GM20000 (cell line): Measurements from ENCODE around the gene MRPL39.

Experiments
- DNase-seq: peaks from one replicate; pipeline ENCODE4 v3.0.0; 2012; ENCODE audit warnings: low spot score
- TF ChIP-seq, protein P1 (sequence below): IDR thresholded peaks from 2 replicates; pipeline ENCODE4 v1.5.1; 2012; ENCODE audit warnings: mild to moderate bottlenecking, control low read depth; ENCODE audit errors: extremely low read depth, missing control alignments

MRPL39 gene

GRCh38 chr21:25640202-25640942 is 33.1 kb upstream of the MRPL39 start:
- DNase-seq: peak; percentile 30
- TF ChIP-seq, protein P1, sequence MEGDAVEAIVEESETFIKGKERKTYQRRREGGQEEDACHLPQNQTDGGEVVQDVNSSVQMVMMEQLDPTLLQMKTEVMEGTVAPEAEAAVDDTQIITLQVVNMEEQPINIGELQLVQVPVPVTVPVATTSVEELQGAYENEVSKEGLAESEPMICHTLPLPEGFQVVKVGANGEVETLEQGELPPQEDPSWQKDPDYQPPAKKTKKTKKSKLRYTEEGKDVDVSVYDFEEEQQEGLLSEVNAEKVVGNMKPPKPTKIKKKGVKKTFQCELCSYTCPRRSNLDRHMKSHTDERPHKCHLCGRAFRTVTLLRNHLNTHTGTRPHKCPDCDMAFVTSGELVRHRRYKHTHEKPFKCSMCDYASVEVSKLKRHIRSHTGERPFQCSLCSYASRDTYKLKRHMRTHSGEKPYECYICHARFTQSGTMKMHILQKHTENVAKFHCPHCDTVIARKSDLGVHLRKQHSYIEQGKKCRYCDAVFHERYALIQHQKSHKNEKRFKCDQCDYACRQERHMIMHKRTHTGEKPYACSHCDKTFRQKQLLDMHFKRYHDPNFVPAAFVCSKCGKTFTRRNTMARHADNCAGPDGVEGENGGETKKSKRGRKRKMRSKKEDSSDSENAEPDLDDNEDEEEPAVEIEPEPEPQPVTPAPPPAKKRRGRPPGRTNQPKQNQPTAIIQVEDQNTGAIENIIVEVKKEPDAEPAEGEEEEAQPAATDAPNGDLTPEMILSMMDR: no peak

- peak; percentile 86 for DNase-seq
- TF ChIP-seq, protein P1: peak; percentile 36
Observed at GRCh38 chr21:25639551-25640201, 32.4 kb upstream of the MRPL39 start.

DNA sequence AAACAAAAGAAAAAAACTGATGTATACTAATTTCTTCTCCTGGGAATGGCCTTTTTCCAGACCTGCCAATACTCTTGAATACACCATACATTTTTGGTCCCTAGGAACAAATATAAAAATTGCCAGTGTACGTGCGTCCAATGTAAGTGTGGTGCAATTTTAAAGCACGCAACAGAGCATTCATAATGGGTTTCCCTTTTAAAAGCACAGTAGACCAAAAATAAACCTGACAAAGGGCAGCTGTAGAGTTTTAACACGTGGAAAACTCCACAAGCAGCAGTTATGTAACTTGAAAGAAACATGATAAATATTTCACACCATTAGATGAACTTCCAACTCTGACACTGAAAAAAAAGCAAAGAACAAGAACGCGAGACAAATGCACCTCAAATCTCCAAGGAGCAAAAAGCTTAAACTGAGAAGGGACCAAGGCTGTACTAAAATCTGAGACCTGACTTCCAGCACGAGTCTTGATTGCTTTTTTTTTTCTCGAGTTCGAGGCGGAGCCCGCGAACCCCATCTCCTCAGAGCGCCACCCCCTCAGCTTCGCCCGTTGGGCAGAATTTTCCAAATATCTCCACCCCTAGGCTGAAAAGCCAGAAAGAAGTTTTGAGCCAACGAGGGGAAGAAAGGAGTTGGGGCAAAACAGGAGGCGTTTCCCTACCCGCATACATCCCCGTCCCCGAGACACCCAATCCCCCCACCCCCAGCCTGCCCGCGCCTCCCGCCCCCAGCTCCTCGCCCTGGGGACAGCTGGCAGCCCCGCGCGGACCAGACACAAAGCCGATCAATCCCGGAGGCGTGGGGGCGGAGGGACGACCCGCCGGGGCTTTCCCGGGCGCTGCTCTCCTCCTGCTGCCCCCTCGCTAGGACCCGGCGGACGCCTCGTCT is 31.6 kb upstream of the MRPL39 start, which contains the start of gene JAM2:
Gene JAM2, plus strand, starts transcription at position 599 of the 891 bp plus-strand sequence. CDS start 564 bp downstream, outside the sequence.
- TF ChIP-seq, protein P1: no peak

GRCh38 chr21:25637851-25638659 is 30.8 kb upstream of the MRPL39 start:
- TF ChIP-seq, protein P1: no peak

More for the DNA sequence above, 31.6 kb upstream of the MRPL39 start, which contains the start of gene JAM2:
- peak; percentile 83 for DNase-seq

GRCh38 chr21:25636727-25637126 is 29.4 kb upstream of the MRPL39 start:
- peak; percentile 17 for DNase-seq
- TF ChIP-seq, protein P1: no peak

More at GRCh38 chr21:25637851-25638659, 30.8 kb upstream of the MRPL39 start:
- DNase-seq: peak; percentile 18

DNA sequence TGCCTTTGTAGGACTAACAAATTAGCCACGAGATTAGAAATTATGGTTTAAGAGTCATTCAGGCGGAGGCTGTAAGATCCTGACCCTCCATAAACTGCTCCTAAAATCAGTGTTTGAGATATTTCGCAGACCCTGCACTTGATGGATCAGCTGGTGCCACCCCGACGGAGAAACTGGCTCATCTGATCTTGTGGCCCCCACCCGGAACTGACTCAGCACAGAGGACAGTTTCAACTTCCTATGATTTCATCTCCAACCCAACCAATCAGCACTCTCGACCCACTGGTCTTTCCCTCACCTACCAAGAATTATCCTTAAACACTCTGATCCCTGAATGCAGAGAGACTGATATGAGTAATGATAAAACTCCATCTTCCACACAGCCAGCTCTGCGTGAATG is 28.0 kb upstream of the MRPL39 start:
- TF ChIP-seq, protein P1: no peak
- DNase-seq: no peak
